HUES64 (cell line): ENCODE data around the gene PLAA. TPM values are rescaled to one million over a fixed set of nuclear protein-coding genes. Genes with fewer than 3 reads are reported as not detected.

Experiments used
- H3K27ac ChIP-seq: 2 replicates; pipeline ENCODE4 v1.7.0; 2013; ENCODE audit warnings: low read depth, low read length, inconsistent platforms
- H3K27me3 ChIP-seq: 2 replicates; pipeline ENCODE4 v1.6.1; 2013; ENCODE audit warnings: mild to moderate bottlenecking, low read length; ENCODE audit not compliant: insufficient read depth
- H3K36me3 ChIP-seq: 2 replicates; pipeline ENCODE4 v1.6.1; 2013; ENCODE audit warnings: mild to moderate bottlenecking, low read length; ENCODE audit not compliant: insufficient read depth
- H3K4me1 ChIP-seq: 2 replicates; pipeline ENCODE4 v1.6.1; 2013; ENCODE audit warnings: mild to moderate bottlenecking, low read length, moderate library complexity; ENCODE audit not compliant: insufficient read depth
- H3K4me3 ChIP-seq: 2 replicates; pipeline ENCODE4 v1.5.1; 2013; ENCODE audit warnings: mild to moderate bottlenecking, low read length, moderate library complexity
- H3K9ac ChIP-seq: 2 replicates; pipeline ENCODE4 v1.6.1; 2013; ENCODE audit warnings: mild to moderate bottlenecking, low read depth, low read length
- H3K9me3 ChIP-seq: 2 replicates; pipeline ENCODE4 v1.6.1; 2013; ENCODE audit warnings: low read depth, low read length; ENCODE audit not compliant: insufficient read depth
- WGBS: fragments of 150-250, 120-280 bp; methylation state at CpG from one replicate; pipeline ENCODE4 v1.1.7; 2013; ENCODE audit warnings: missing lambda C conversion rate; 5-methylcytosine and 5-hydroxymethylcytosine counted together
- polyA plus RNA-seq, 2 experiments: library from polyadenylated mRNA; stranded (reverse); fragments of 50-300 nt; gene quantifications; one replicate each; pipeline ENCODE4 v1.2.3, GENCODE V29; 2013

PLAA gene
- polyA plus RNA-seq (2013, experiment 1 of 2) = 39.6 TPM
- polyA plus RNA-seq (2013, experiment 2 of 2) = 41.3 TPM

GRCh38 chr9:26946753-26947727 is at the start of gene PLAA:
Gene PLAA (minus strand): TSS chr9:26947242. CDS start chr9:26947045, 197 bp downstream.
- Histone ChIP-seq H3K4me1 (peaks cover 10% of the 10 kb centered on the region; the same call in 1 of the 2 replicates), H3K9ac (peak within 1 kb of the TSS; percentile 94), H3K4me3 (peak within 1 kb of the TSS; percentile 97), H3K27me3 (no peaks in the 10 kb centered on the region), H3K36me3 (no peaks in the 10 kb centered on the region), H3K27ac (peak within 1 kb of the TSS; percentile 99), H3K9me3 (no peaks in the 10 kb centered on the region)
- WGBS = under 1% methylated on average over 76 of the region's 76 CpGs

GRCh38 chr9:26995810-26996209 is 48.8 kb upstream of the PLAA start:
- Histone ChIP-seq H3K27me3 (no peaks in the 10 kb centered on the region), H3K4me1 (no peaks in the 10 kb centered on the region), H3K9ac (no peak overlapping the region), H3K4me3 (no peak overlapping the region), H3K27ac (no peak overlapping the region), H3K36me3 (0 out of 2 replicates have a peak, but pooled peaks cover 8% of the 10 kb centered on the region), H3K9me3 (no peaks in the 10 kb centered on the region)
- WGBS = 100% methylated on average over 2 of the region's 2 CpGs

DNA sequence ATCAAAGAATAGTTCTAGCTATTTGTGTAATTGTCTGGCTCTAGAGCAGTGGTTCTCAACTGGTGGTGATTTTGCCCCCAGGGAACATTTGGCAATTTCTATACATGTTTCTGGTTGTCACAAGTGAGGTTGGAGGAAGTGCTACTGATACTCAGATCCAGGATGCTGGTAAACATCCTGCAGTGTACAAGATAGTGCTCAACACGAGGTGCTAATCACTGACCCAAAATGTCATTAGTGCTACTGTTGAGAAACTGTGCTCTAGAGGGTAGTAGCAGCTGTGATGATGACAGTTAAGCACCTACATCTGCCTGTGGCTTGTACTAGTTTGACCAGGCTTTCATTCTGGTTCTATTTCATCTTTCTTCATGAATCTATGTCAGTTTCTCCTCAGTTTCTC is 36.3 kb upstream of the PLAA start:
- Histone ChIP-seq H3K27ac (no peak overlapping the region), H3K27me3 (no peaks in the 10 kb centered on the region), H3K4me1 (no peaks in the 10 kb centered on the region), H3K9ac (no peak overlapping the region), H3K4me3 (no peak overlapping the region), H3K9me3 (no peaks in the 10 kb centered on the region), H3K36me3 (peaks cover 20% of the 10 kb centered on the region)
- 88% methylated on average over 1 of the region's 1 CpG for WGBS

DNA sequence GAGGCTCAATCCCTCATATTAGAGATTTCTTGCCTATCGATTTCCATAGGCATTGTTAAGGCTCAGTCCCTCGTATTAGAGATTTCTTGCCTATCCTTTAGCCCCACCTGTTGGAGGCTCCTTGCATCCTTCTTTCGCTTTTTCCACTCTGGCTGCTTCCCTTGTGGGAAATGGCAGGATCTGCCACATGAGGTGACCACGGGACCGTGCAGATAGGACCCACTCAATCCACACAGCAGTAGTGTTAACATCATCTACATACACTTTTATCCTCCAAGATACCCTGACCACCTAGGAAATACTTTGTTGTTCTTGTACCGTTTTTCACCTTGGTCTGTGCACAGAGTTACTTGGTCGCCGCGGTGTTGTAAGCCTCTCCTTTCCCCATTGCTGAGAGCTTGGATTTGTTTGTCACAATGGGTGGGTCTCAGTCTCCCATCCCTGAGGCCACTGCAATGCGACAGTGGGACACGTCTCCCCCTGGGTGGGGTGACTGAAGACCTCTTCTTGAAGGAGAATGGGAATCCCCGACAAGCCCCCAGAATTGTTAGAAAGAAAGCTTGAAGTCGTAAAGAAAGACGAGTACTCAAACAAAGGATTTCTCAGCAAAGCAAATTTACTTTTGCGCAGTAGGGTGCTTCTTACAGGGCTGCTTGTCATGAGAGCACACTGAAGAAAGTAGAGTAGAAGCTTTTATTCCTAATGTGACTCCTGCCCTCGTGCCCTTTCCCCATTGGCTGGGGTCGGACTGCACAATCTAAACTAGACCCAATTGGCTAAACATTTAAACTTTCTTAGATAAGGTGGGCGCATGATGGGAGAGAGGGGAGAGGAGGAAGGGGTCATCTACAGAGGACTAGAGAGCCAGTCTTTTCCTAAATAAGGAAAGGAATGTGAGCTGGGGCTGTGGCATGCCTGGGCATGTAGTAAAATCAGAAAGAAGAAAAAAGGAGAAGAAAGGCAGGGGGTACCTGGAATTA is 29.0 kb upstream of the PLAA start:
- H3K4me3 ChIP-seq = no peak overlapping the region
- peaks cover 3% of the 10 kb centered on the region; the same call in 1 of the 2 replicates for H3K9me3 ChIP-seq
- H3K27me3 ChIP-seq = no peaks in the 10 kb centered on the region
- WGBS = 92% methylated on average over 18 of the region's 18 CpGs
- peak overlapping the region; percentile 42; the same call in 1 of the 2 replicates for H3K9ac ChIP-seq
- H3K36me3 ChIP-seq = peaks cover 3% of the 10 kb centered on the region; the same call in 1 of the 2 replicates
- peaks cover 4% of the 10 kb centered on the region; the same call in 1 of the 2 replicates for H3K4me1 ChIP-seq
- peak overlapping the region; percentile 85 for H3K27ac ChIP-seq

DNA sequence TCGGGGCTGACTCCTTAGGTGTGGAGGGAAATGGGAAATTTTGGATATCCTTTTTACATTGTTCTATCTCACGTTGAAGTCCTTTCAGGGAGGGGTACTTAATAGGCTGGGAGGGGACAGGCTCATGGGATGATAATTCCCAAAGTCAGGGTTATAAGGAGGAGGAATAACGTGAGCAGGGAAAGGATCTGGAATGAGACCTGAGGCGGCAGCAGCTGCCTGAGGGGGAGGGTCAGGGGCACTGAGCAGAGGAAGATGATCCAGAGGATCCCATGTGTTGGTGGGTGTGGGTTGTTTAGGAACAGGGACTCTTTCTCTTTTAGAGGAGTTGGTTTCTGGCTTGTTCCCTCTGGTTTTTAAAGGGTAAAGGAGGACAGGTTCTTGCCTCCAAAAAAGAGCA is 27.9 kb upstream of the PLAA start:
- H3K4me1 ChIP-seq = peaks cover 4% of the 10 kb centered on the region; the same call in 1 of the 2 replicates
- H3K9me3 ChIP-seq = peaks cover 3% of the 10 kb centered on the region; the same call in 1 of the 2 replicates
- WGBS = 78% methylated on average over 4 of the region's 4 CpGs
- no peak overlapping the region for H3K9ac ChIP-seq
- H3K27me3 ChIP-seq = no peaks in the 10 kb centered on the region
- peaks cover 3% of the 10 kb centered on the region; the same call in 1 of the 2 replicates for H3K36me3 ChIP-seq
- no peak overlapping the region for H3K4me3 ChIP-seq
- no peak overlapping the region for H3K27ac ChIP-seq

DNA sequence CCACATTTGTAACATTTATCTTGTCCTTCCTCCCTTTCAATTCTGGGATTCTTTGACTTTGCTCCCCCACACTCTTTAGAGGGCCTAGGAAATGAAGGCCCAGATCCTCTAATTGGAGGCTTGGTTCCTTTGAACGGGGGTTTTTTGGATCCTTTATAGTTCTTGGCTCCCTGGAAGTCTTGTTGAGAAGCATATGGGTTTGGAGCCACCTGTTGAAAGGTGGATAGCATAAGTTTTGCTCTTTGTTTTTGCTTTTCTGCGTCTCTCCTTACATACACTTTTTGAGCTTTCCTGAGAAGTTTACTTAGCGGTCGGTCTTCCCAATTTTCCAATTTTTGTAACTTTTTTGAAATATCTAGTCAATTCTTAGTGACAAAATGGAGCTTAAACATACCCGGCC is 26.9 kb upstream of the PLAA start:
- H3K27me3 ChIP-seq = no peaks in the 10 kb centered on the region
- WGBS = 91% methylated on average over 5 of the region's 5 CpGs
- H3K4me3 ChIP-seq = no peak overlapping the region
- H3K4me1 ChIP-seq = peaks cover 4% of the 10 kb centered on the region; the same call in 1 of the 2 replicates
- peaks cover 3% of the 10 kb centered on the region; the same call in 1 of the 2 replicates for H3K9me3 ChIP-seq
- no peak overlapping the region for H3K9ac ChIP-seq
- H3K36me3 ChIP-seq = peaks cover 1% of the 10 kb centered on the region; the same call in 1 of the 2 replicates
- no peak overlapping the region for H3K27ac ChIP-seq

DNA sequence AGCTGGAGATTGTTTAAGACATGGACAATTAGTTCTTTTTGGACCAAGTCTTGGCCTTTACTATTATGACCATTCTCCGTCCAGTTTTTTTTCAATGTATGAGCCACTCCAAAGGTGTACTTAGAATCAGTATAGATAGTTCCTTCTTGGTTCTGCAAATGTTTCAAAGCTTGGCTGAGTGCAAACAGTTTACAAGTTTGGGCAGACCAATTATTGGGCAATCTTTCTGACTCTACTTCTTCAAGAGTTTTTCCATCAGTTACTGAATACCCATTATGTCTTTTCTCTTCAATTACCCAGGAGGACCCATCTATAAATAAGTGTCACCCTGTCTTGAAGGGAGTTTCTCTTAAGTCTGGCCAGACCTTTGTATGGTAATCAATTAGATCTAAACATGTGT is 24.7 kb upstream of the PLAA start:
- Histone ChIP-seq H3K4me1 (peaks cover 2% of the 10 kb centered on the region; the same call in 1 of the 2 replicates), H3K9me3 (peaks cover 3% of the 10 kb centered on the region; the same call in 1 of the 2 replicates), H3K27me3 (no peaks in the 10 kb centered on the region), H3K4me3 (no peak overlapping the region), H3K9ac (no peak overlapping the region), H3K27ac (no peak overlapping the region), H3K36me3 (no peaks in the 10 kb centered on the region)
- 100% methylated on average over 1 of the region's 1 CpG for WGBS

GRCh38 chr9:26956860-26957233 is 9.8 kb upstream of the PLAA start:
- Histone ChIP-seq H3K36me3 (no peaks in the 10 kb centered on the region), H3K4me1 (peaks cover 7% of the 10 kb centered on the region; the same call in 1 of the 2 replicates), H3K4me3 (peak overlapping the region; percentile 89), H3K27me3 (no peaks in the 10 kb centered on the region), H3K27ac (peak overlapping the region; percentile 77), H3K9me3 (no peaks in the 10 kb centered on the region), H3K9ac (peak overlapping the region; percentile 92)
- WGBS = 71% methylated on average over 5 of the region's 6 CpGs

- H3K4me3 ChIP-seq = peak within 1 kb of the TSS; percentile 89
- peak within 1 kb of the TSS; percentile 92 for H3K9ac ChIP-seq
- H3K9me3 ChIP-seq = no peaks in the 10 kb centered on the region
- 4% methylated on average over 53 of the region's 53 CpGs for WGBS
- no peaks in the 10 kb centered on the region for H3K36me3 ChIP-seq
- H3K27ac ChIP-seq = peak within 1 kb of the TSS; percentile 77
- no peaks in the 10 kb centered on the region for H3K27me3 ChIP-seq
- peaks cover 7% of the 10 kb centered on the region; the same call in 1 of the 2 replicates for H3K4me1 ChIP-seq
These were observed 9.1 kb upstream of the PLAA start, which contains the start of gene IFT74 for GRCh38 chr9:26955921-26956859. Gene IFT74 (plus strand): TSS chr9:26956412. CDS start chr9:26961968, 5,556 bp downstream.
